HL-60 (cell line): ENCODE data around the gene KLRC4.
A peak's percentile ranks its signal among the peaks of the same experiment; 100 is the strongest.

Experiments used
- DNase-seq, 2 experiments: peaks; one replicate each; pipeline ENCODE4 v3.0.0-alpha.2; 2010 to 2020; ENCODE audit warnings: low read depth in 1 of 2, low spot score in 1 of 2
- H3K27ac ChIP-seq: fragments of 250-450 bp; sonication (Bioruptor Pico); replicated peaks from 2 replicates; pipeline ENCODE4 v1.5.1; 2020; ENCODE audit warnings: mild to moderate bottlenecking, moderate library complexity
- H3K27me3 ChIP-seq: fragments of 250-450 bp; sonication (Bioruptor Pico); 2 replicates; pipeline ENCODE4 v1.5.1; 2021; ENCODE audit warnings: mild to moderate bottlenecking, moderate library complexity; ENCODE audit not compliant: insufficient read depth, poor library complexity, severe bottlenecking
- H3K4me3 ChIP-seq: replicated peaks from 2 replicates; pipeline ENCODE4 v1.5.1; 2011; ENCODE audit warnings: mild to moderate bottlenecking, control low read depth, low read length; ENCODE audit not compliant: insufficient read depth
- GABPA ChIP-seq: IDR thresholded peaks from 2 replicates; pipeline ENCODE4 v1.6.1; 2012; ENCODE audit warnings: low read depth
- POLR2AphosphoS5 ChIP-seq: IDR thresholded peaks from 2 replicates; pipeline ENCODE4 v1.6.1; 2012; ENCODE audit warnings: low read depth
- SPI1 ChIP-seq: IDR thresholded peaks from 2 replicates; pipeline ENCODE4 v1.6.1; 2012; ENCODE audit warnings: low read depth, mild to moderate bottlenecking, borderline replicate concordance
- TF ChIP-seq, protein P1 (sequence below): IDR thresholded peaks from 2 replicates; pipeline ENCODE4 v1.6.1; 2012; ENCODE audit warnings: low read depth; ENCODE audit not compliant: insufficient replicate concordance
- TF ChIP-seq, protein P2 (sequence below): IDR thresholded peaks from one replicate; pipeline ENCODE4 v1.5.1; 2011; ENCODE audit warnings: low read length, control low read depth, inconsistent platforms; ENCODE audit not compliant: insufficient read depth

KLRC4 gene

DNA sequence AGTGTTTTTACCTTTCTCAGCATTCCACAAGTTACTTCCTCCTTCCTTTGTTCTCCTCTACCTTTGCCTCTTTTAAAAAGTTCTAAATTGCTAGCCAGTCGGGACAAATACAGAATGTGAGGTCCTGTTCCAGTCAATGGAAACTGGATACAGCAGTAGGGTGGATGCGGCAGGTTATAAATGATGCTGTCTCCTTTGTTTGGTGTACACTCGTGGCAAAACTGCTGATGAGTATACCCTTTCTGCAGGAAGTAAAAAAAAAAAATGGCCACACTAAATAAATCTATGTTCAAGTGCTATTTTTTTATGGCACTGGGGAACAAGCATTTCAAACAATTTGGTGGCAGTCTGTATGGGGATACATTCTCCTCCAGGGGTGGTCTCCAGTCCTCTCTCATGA, 47.2 kb downstream of the KLRC4 start:
- no peak overlapping the region for H3K4me3 ChIP-seq
- TF ChIP-seq SPI1 (no peak), POLR2AphosphoS5 (no peak), GABPA (no peak)
- TF ChIP-seq, protein P1, sequence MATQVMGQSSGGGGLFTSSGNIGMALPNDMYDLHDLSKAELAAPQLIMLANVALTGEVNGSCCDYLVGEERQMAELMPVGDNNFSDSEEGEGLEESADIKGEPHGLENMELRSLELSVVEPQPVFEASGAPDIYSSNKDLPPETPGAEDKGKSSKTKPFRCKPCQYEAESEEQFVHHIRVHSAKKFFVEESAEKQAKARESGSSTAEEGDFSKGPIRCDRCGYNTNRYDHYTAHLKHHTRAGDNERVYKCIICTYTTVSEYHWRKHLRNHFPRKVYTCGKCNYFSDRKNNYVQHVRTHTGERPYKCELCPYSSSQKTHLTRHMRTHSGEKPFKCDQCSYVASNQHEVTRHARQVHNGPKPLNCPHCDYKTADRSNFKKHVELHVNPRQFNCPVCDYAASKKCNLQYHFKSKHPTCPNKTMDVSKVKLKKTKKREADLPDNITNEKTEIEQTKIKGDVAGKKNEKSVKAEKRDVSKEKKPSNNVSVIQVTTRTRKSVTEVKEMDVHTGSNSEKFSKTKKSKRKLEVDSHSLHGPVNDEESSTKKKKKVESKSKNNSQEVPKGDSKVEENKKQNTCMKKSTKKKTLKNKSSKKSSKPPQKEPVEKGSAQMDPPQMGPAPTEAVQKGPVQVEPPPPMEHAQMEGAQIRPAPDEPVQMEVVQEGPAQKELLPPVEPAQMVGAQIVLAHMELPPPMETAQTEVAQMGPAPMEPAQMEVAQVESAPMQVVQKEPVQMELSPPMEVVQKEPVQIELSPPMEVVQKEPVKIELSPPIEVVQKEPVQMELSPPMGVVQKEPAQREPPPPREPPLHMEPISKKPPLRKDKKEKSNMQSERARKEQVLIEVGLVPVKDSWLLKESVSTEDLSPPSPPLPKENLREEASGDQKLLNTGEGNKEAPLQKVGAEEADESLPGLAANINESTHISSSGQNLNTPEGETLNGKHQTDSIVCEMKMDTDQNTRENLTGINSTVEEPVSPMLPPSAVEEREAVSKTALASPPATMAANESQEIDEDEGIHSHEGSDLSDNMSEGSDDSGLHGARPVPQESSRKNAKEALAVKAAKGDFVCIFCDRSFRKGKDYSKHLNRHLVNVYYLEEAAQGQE = no peak
- DNase-seq = no peak
- no peaks in the 10 kb centered on the region for H3K27me3 ChIP-seq
- H3K27ac ChIP-seq = no peak overlapping the region; the same call in 1 of the 2 replicates

DNA sequence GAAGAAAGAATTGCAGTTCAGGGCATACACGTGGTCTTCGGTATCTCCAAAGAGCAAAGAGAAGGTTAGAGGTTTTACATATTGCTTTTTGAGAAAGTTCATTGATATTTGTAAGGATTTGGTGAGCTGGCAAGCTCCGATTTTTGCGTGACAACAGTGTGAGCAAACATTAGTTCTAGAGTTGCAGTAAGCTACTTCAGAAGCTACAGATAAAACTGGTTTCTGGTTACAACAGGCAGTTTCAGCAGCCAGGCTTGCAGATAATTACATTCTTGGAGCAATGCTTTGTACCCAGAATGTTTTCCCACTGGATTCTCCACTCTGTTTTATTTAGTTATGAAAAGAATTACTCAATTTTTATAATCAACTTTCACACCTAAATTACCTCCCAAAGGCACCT, 47.9 kb downstream of the KLRC4 start:
- Histone ChIP-seq H3K27ac (peak overlapping the region; percentile 14; the same call in 1 of the 2 replicates), H3K27me3 (no peaks in the 10 kb centered on the region), H3K4me3 (no peak overlapping the region)
- TF ChIP-seq SPI1 (no peak), GABPA (no peak), POLR2AphosphoS5 (no peak)
- TF ChIP-seq, protein P1 = no peak
- TF ChIP-seq, protein P2, sequence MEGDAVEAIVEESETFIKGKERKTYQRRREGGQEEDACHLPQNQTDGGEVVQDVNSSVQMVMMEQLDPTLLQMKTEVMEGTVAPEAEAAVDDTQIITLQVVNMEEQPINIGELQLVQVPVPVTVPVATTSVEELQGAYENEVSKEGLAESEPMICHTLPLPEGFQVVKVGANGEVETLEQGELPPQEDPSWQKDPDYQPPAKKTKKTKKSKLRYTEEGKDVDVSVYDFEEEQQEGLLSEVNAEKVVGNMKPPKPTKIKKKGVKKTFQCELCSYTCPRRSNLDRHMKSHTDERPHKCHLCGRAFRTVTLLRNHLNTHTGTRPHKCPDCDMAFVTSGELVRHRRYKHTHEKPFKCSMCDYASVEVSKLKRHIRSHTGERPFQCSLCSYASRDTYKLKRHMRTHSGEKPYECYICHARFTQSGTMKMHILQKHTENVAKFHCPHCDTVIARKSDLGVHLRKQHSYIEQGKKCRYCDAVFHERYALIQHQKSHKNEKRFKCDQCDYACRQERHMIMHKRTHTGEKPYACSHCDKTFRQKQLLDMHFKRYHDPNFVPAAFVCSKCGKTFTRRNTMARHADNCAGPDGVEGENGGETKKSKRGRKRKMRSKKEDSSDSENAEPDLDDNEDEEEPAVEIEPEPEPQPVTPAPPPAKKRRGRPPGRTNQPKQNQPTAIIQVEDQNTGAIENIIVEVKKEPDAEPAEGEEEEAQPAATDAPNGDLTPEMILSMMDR = no peak
- no peak for DNase-seq

DNA sequence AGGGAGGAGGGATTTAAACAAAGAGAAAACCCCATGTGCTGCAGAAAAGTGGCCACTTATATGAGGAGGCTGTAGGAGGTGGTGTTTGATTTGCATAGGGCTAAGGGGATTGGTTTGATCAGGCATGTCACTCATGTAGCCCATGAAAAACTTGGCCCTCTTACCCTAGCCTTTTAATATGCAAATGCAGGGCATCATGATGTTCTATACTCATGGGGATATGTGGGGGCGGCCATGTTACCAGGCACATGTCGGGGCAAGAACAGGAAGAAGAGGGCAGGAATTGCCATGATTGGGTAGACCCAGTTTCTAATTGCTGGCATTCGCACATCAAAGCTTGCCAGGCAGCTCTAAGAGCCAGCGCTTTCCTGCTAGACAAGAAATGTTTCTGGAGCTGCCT, 48.5 kb downstream of the KLRC4 start:
- no peak for DNase-seq
- H3K4me3 ChIP-seq = no peak overlapping the region
- H3K27me3 ChIP-seq = no peaks in the 10 kb centered on the region
- TF ChIP-seq GABPA = no peak
- H3K27ac ChIP-seq = no peak overlapping the region

DNA sequence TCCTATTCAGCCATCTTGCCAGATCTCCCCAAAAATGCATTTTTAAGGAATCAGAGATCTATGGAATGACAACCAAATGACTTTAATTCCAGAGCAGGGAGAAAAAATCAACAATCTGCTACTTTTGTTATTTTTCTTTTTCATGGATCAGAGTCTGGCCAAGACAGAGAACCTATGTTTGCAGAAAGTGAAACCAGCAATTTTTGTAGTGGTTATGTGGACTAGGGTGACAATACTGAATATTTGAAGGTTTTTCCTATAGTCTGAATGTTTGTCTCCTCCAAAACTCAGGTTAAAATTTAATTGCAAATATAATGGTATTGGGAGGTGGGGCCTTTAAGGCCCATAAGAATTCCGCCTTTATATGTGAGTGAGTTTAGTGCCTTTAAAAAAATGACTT, 50.6 kb downstream of the KLRC4 start:
- H3K27ac ChIP-seq = no peak overlapping the region
- TF ChIP-seq POLR2AphosphoS5 (no peak), GABPA (no peak), SPI1 (no peak)
- TF ChIP-seq, protein P2 = no peak
- TF ChIP-seq, protein P1 = no peak
- no peak for DNase-seq
- H3K27me3 ChIP-seq = no peaks in the 10 kb centered on the region
- H3K4me3 ChIP-seq = no peak overlapping the region
